Stimulated activated CD4-positive, alpha-beta T cell treated with anti-CD3 and anti-CD28 coated beads, TNF-alpha, amount 100 ng/mL, for 1 hour (primary cell): ENCODE results near the gene ERBIN.
"Not testable (repeated sequence)": the region's sequence is repeated elsewhere in the genome, so short reads cannot be mapped to it uniquely, and the experiment has no call there.

ENCODE experiments used
- DNase-seq, 3 donors: peaks; one replicate each; pipeline ENCODE4 v3.0.0-alpha.2; 2020; ENCODE audit warnings: low read depth in 3 of 3, low spot score in 1 of 3

ERBIN gene

GRCh38 chr5:65926276-65926783 is at the start of gene ERBIN:
Gene ERBIN, plus strand, starts transcription at chr5:65926575. Its CDS starts 66,144 bp downstream, at chr5:65992719.
- DNase-seq = peak; percentile 16 to 46 (median 30)

- DNase-seq = no peak
These were observed 49.4 kb upstream of the ERBIN start for GRCh38 chr5:65876970-65877369.

GRCh38 chr5:65879668-65880256 is 46.6 kb upstream of the ERBIN start:
- DNase-seq = not testable (repeated sequence)

GRCh38 chr5:65880496-65881072 is 45.8 kb upstream of the ERBIN start:
- no peak for DNase-seq

GRCh38 chr5:65882278-65882677 is 44.1 kb upstream of the ERBIN start:
- DNase-seq = no peak

- no peak for DNase-seq
These were observed 42.9 kb upstream of the ERBIN start for GRCh38 chr5:65883461-65883860.

GRCh38 chr5:65886387-65886786 is 40.0 kb upstream of the ERBIN start:
- no peak for DNase-seq

- DNase-seq = not testable (repeated sequence)
These were observed 34.4 kb upstream of the ERBIN start for GRCh38 chr5:65892024-65892423.

GRCh38 chr5:65892801-65893200 is 33.6 kb upstream of the ERBIN start:
- no peak for DNase-seq

- DNase-seq = no peak
These were observed 32.5 kb upstream of the ERBIN start for GRCh38 chr5:65893749-65894430.

- DNase-seq = no peak
These were observed 30.5 kb upstream of the ERBIN start for GRCh38 chr5:65895891-65896290.

- DNase-seq = no peak
These were observed 25.6 kb upstream of the ERBIN start for GRCh38 chr5:65900746-65901145.

GRCh38 chr5:65902104-65902503 is 24.3 kb upstream of the ERBIN start:
- DNase-seq = no peak

GRCh38 chr5:65903581-65903980 is 22.8 kb upstream of the ERBIN start:
- no peak for DNase-seq

- no peak for DNase-seq
These were observed 20.1 kb upstream of the ERBIN start for GRCh38 chr5:65906256-65906655.

GRCh38 chr5:65907135-65907534 is 19.2 kb upstream of the ERBIN start:
- no peak for DNase-seq

GRCh38 chr5:65910711-65911110 is 15.7 kb upstream of the ERBIN start:
- no peak for DNase-seq

- DNase-seq = no peak
These were observed 14.1 kb upstream of the ERBIN start for GRCh38 chr5:65912311-65912710.

- DNase-seq = no peak
These were observed 12.9 kb upstream of the ERBIN start for GRCh38 chr5:65913519-65913918.

- no peak for DNase-seq
These were observed 11.7 kb upstream of the ERBIN start for GRCh38 chr5:65914641-65915196.

- DNase-seq = not testable (repeated sequence)
These were observed 10.7 kb upstream of the ERBIN start for GRCh38 chr5:65915661-65916060.

- no peak for DNase-seq
These were observed 10.3 kb upstream of the ERBIN start for GRCh38 chr5:65916066-65916465.
